Spinal cord (tissue), 10 donors: ENCODE measurements around the gene DOK6. TPM values are rescaled to one million over a fixed set of nuclear protein-coding genes. Genes with fewer than 3 reads are reported as not detected.
A peak's percentile ranks its signal among the peaks of the same experiment; 100 is the strongest.

Experiments used
- DNase-seq, 6 donors: peaks; one replicate each; pipeline versions ENCODE4 v3.0.0 to v3.0.0-alpha.2; 2013 to 2015; ENCODE audit warnings: low spot score in 6 of 6, low read depth in 4 of 6
- H3K27ac ChIP-seq: one replicate; pipeline ENCODE4 v1.5.1; 2013; ENCODE audit warnings: low read depth, low read length, control low read depth
- H3K27me3 ChIP-seq: one replicate; pipeline ENCODE4 v1.6.1; 2013; ENCODE audit warnings: low read length; ENCODE audit not compliant: control insufficient read depth, insufficient read depth
- H3K36me3 ChIP-seq: one replicate; pipeline ENCODE4 v1.6.1; 2013; ENCODE audit warnings: low read length; ENCODE audit not compliant: control insufficient read depth, insufficient read depth
- H3K4me1 ChIP-seq: one replicate; pipeline ENCODE4 v1.6.1; 2013; ENCODE audit warnings: low read length; ENCODE audit not compliant: control insufficient read depth, insufficient read depth
- H3K4me3 ChIP-seq: one replicate; pipeline ENCODE4 v1.5.1; 2013; ENCODE audit warnings: low read depth, low read length, control low read depth
- H3K9me3 ChIP-seq: one replicate; pipeline ENCODE4 v1.6.1; 2013; ENCODE audit warnings: low read length; ENCODE audit not compliant: control insufficient read depth, insufficient read depth
- WGBS: methylation state at CpG from one replicate; pipeline ENCODE4 v1.1.5; 2013; ENCODE audit warnings: missing lambda C conversion rate; ENCODE audit not compliant: insufficient coverage; 5-methylcytosine and 5-hydroxymethylcytosine counted together
- polyA plus RNA-seq, 2 donors: library from polyadenylated mRNA; unstranded; fragments of 120-200 nt; gene quantifications; one replicate each; pipeline ENCODE4 v1.2.1, GENCODE V29; 2013; ENCODE audit not compliant: insufficient read length in 2 of 2
- total RNA-seq, 2 donors: library from RNA; depleted of rRNA in 1 of 2; stranded (reverse); fragments of 120-200 nt in 1 of 2; fragments of >200 nt in 1 of 2; gene quantifications; one replicate each; pipeline versions ENCODE4 v1.2.3 to v1.2.4, GENCODE V29; 2013 to 2014
- donor health status: healthy.

Gene DOK6
- total and polyA plus RNA-seq, 4 donors = 26.5 to 64.4 (median 40.7) TPM

GRCh38 chr18:69557282-69557681 is 156.6 kb downstream of the DOK6 start:
- no peak overlapping the region for H3K4me3 ChIP-seq
- no peaks in the 10 kb centered on the region for H3K9me3 ChIP-seq
- no peaks in the 10 kb centered on the region for H3K36me3 ChIP-seq
- no peaks in the 10 kb centered on the region for H3K4me1 ChIP-seq
- 50% methylated on average over 2 of the region's 4 CpGs for WGBS
- peak in 3 of 6 donors; percentile 8 to 66 (median 15) for DNase-seq
- no peaks in the 10 kb centered on the region for H3K27me3 ChIP-seq
- H3K27ac ChIP-seq = no peak overlapping the region

GRCh38 chr18:69558052-69558451 is 157.4 kb downstream of the DOK6 start:
- Histone ChIP-seq H3K27ac (no peak overlapping the region), H3K27me3 (no peaks in the 10 kb centered on the region), H3K4me3 (no peak overlapping the region), H3K4me1 (no peaks in the 10 kb centered on the region), H3K36me3 (no peaks in the 10 kb centered on the region), H3K9me3 (no peaks in the 10 kb centered on the region)
- peak in 1 of 6 donors; percentile 74 for DNase-seq
- WGBS = no CpG with 5 or more reads among the region's 2 CpGs

GRCh38 chr18:69559604-69560003 is 158.9 kb downstream of the DOK6 start:
- H3K9me3 ChIP-seq = no peaks in the 10 kb centered on the region
- H3K4me3 ChIP-seq = no peak overlapping the region
- H3K36me3 ChIP-seq = no peaks in the 10 kb centered on the region
- no peaks in the 10 kb centered on the region for H3K27me3 ChIP-seq
- no peak overlapping the region for H3K27ac ChIP-seq
- H3K4me1 ChIP-seq = no peaks in the 10 kb centered on the region
- no peak for DNase-seq

GRCh38 chr18:69564602-69565001 is 163.9 kb downstream of the DOK6 start:
- no peak for DNase-seq

GRCh38 chr18:69567813-69568488 is 167.3 kb downstream of the DOK6 start:
- 83% methylated on average over 8 of the region's 10 CpGs for WGBS
- Histone ChIP-seq H3K4me3 (no peak overlapping the region), H3K4me1 (no peaks in the 10 kb centered on the region), H3K36me3 (peaks cover 4% of the 10 kb centered on the region), H3K27ac (no peak overlapping the region), H3K9me3 (peaks cover 12% of the 10 kb centered on the region), H3K27me3 (no peaks in the 10 kb centered on the region)
- DNase-seq = peak in 1 of 6 donors; percentile 25

More at GRCh38 chr18:69564602-69565001, 163.9 kb downstream of the DOK6 start:
- Histone ChIP-seq H3K9me3 (peaks cover 12% of the 10 kb centered on the region), H3K27ac (no peak overlapping the region), H3K4me1 (no peaks in the 10 kb centered on the region), H3K27me3 (no peaks in the 10 kb centered on the region), H3K36me3 (peaks cover 4% of the 10 kb centered on the region), H3K4me3 (no peak overlapping the region)
- WGBS = 100% methylated on average over 1 of the region's 2 CpGs

GRCh38 chr18:69569133-69569532 is 168.4 kb downstream of the DOK6 start:
- H3K4me3 ChIP-seq = no peak overlapping the region
- no peak overlapping the region for H3K27ac ChIP-seq
- DNase-seq = no peak
- no peaks in the 10 kb centered on the region for H3K27me3 ChIP-seq
- WGBS = no CpG with 5 or more reads among the region's 2 CpGs
- H3K9me3 ChIP-seq = peaks cover 12% of the 10 kb centered on the region
- H3K36me3 ChIP-seq = peaks cover 4% of the 10 kb centered on the region
- H3K4me1 ChIP-seq = no peaks in the 10 kb centered on the region

GRCh38 chr18:69574401-69574800 is 173.7 kb downstream of the DOK6 start:
- Histone ChIP-seq H3K4me1 (no peaks in the 10 kb centered on the region), H3K4me3 (no peak overlapping the region), H3K27ac (no peak overlapping the region), H3K9me3 (no peaks in the 10 kb centered on the region), H3K27me3 (no peaks in the 10 kb centered on the region), H3K36me3 (no peaks in the 10 kb centered on the region)
- 100% methylated on average over 1 of the region's 2 CpGs for WGBS
- DNase-seq = no peak

GRCh38 chr18:69580107-69580506 is 179.4 kb downstream of the DOK6 start:
- DNase-seq = no peak
- Histone ChIP-seq H3K9me3 (no peaks in the 10 kb centered on the region), H3K36me3 (no peaks in the 10 kb centered on the region), H3K27ac (no peak overlapping the region), H3K27me3 (no peaks in the 10 kb centered on the region), H3K4me1 (no peaks in the 10 kb centered on the region), H3K4me3 (no peak overlapping the region)
- 59% methylated on average over 2 of the region's 3 CpGs for WGBS

GRCh38 chr18:69584429-69584828 is 183.7 kb downstream of the DOK6 start:
- H3K4me1 ChIP-seq = peaks cover 4% of the 10 kb centered on the region
- 94% methylated on average over 3 of the region's 6 CpGs for WGBS
- no peaks in the 10 kb centered on the region for H3K36me3 ChIP-seq
- H3K9me3 ChIP-seq = no peaks in the 10 kb centered on the region
- no peaks in the 10 kb centered on the region for H3K27me3 ChIP-seq
- H3K4me3 ChIP-seq = no peak overlapping the region
- no peak overlapping the region for H3K27ac ChIP-seq
- DNase-seq = no peak

- no peaks in the 10 kb centered on the region for H3K27me3 ChIP-seq
- WGBS = no CpG with 5 or more reads among the region's 1 CpG
- no peak overlapping the region for H3K27ac ChIP-seq
- DNase-seq = no peak
- peaks cover 4% of the 10 kb centered on the region for H3K4me1 ChIP-seq
- H3K36me3 ChIP-seq = no peaks in the 10 kb centered on the region
- no peaks in the 10 kb centered on the region for H3K9me3 ChIP-seq
- H3K4me3 ChIP-seq = no peak overlapping the region
Observed at GRCh38 chr18:69585696-69586095, 185.0 kb downstream of the DOK6 start.
